Peyer's patch (tissue), 4 donors: ENCODE results near the gene SPATA4. TPM values are rescaled to one million over a fixed set of nuclear protein-coding genes. Genes with fewer than 3 reads are reported as not detected.

Experiments
- DNase-seq, 3 donors: peaks; one replicate each; pipeline ENCODE4 v3.0.0-alpha.2; 2017 to 2019
- H3K27ac ChIP-seq, 4 donors: fragments of 200-600 bp; sonication (generic); one replicate each; pipeline ENCODE4 v1.5.1; 2016 to 2019
- H3K27me3 ChIP-seq, 2 donors: fragments of 200-600 bp; sonication (generic); one replicate each; pipeline ENCODE4 v1.5.1; 2019
- H3K36me3 ChIP-seq, 3 donors: fragments of 200-600 bp; sonication (generic); one replicate each; pipeline ENCODE4 v1.5.1; 2016 to 2019
- H3K4me1 ChIP-seq, 4 donors: fragments of 200-600 bp; sonication (generic); one replicate each; pipeline ENCODE4 v1.5.1; 2016 to 2019
- H3K4me3 ChIP-seq, 4 donors: fragments of 200-600 bp; sonication (generic); 1 replicate in 3 of 4; 2 replicates in 1 of 4; pipeline ENCODE4 v1.5.1; 2016 to 2019; ENCODE audit warnings: mild to moderate bottlenecking in 1 of 4
- H3K9me3 ChIP-seq, 4 donors: fragments of 200-600 bp; sonication (generic); one replicate each; pipeline ENCODE4 v1.5.1; 2016 to 2019; ENCODE audit warnings: mild to moderate bottlenecking in 1 of 4
- CTCF ChIP-seq, 6 experiments: fragments of 450-650 bp in 4 of 6; fragments of 200-600 bp in 2 of 6; sonication (generic) in 1 of 6; IDR thresholded peaks; one replicate each; pipeline ENCODE4 v1.5.1; 2017 to 2019; ENCODE audit warnings: antibody characterized with exemption in 6 of 6, mild to moderate bottlenecking in 3 of 6, moderate library complexity in 1 of 6
- POLR2A ChIP-seq, 2 donors: fragments of 450-650 bp; IDR thresholded peaks; one replicate each; pipeline ENCODE4 v1.5.1; 2017; ENCODE audit warnings: antibody characterized with exemption in 2 of 2, mild to moderate bottlenecking in 2 of 2, moderate library complexity in 2 of 2
- total RNA-seq, 4 donors: library from RNA; depleted of rRNA; stranded (reverse); fragments of >200 nt; gene quantifications; one replicate each; pipeline ENCODE4 v1.1.0, GENCODE V29; 2016

Gene SPATA4
- total RNA-seq, 4 donors from 2014 or later = not detected

GRCh38 chr4:176236946-176237345 is 41.6 kb upstream of the SPATA4 start:
- H3K4me3 ChIP-seq = no peak overlapping the region
- H3K9me3 ChIP-seq = no peaks in the 10 kb centered on the region
- H3K36me3 ChIP-seq = no peaks in the 10 kb centered on the region
- H3K4me1 ChIP-seq = no peaks in the 10 kb centered on the region
- no peak for DNase-seq
- H3K27ac ChIP-seq = peak overlapping the region in 1 of 4 donors; percentile 68
- no peaks in the 10 kb centered on the region for H3K27me3 ChIP-seq
- TF ChIP-seq CTCF (IDR thresholded peaks at IDR 0.05) (no peak), POLR2A (IDR thresholded peaks at IDR 0.05) (no peak)

- no peak overlapping the region for H3K4me3 ChIP-seq
- H3K27ac ChIP-seq = peak overlapping the region in 1 of 4 donors; percentile 22
These were observed 35.5 kb upstream of the SPATA4 start for GRCh38 chr4:176230836-176231235.

GRCh38 chr4:176229645-176230044 is 34.3 kb upstream of the SPATA4 start:
- Histone ChIP-seq H3K9me3 (no peaks in the 10 kb centered on the region), H3K4me3 (no peak overlapping the region), H3K36me3 (no peaks in the 10 kb centered on the region), H3K27ac (peak overlapping the region in 1 of 4 donors; percentile 22), H3K27me3 (no peaks in the 10 kb centered on the region), H3K4me1 (no peaks in the 10 kb centered on the region)
- no peak for DNase-seq
- TF ChIP-seq POLR2A (IDR thresholded peaks at IDR 0.05) (no peak), CTCF (IDR thresholded peaks at IDR 0.05) (no peak)

More at GRCh38 chr4:176230836-176231235, 35.5 kb upstream of the SPATA4 start:
- Histone ChIP-seq H3K9me3 (no peaks in the 10 kb centered on the region), H3K4me1 (no peaks in the 10 kb centered on the region), H3K36me3 (no peaks in the 10 kb centered on the region), H3K27me3 (no peaks in the 10 kb centered on the region)
- no peak for DNase-seq
- TF ChIP-seq POLR2A (IDR thresholded peaks at IDR 0.05) = no peak
- TF ChIP-seq CTCF (IDR thresholded peaks at IDR 0.05) = no peak

GRCh38 chr4:176226736-176227135 is 31.4 kb upstream of the SPATA4 start:
- Histone ChIP-seq H3K4me3 (no peak overlapping the region), H3K27ac (no peak overlapping the region), H3K4me1 (no peaks in the 10 kb centered on the region), H3K36me3 (no peaks in the 10 kb centered on the region), H3K27me3 (no peaks in the 10 kb centered on the region), H3K9me3 (no peaks in the 10 kb centered on the region)
- TF ChIP-seq CTCF (IDR thresholded peaks at IDR 0.05) (no peak), POLR2A (IDR thresholded peaks at IDR 0.05) (no peak)
- no peak for DNase-seq

GRCh38 chr4:176223561-176223960 is 28.2 kb upstream of the SPATA4 start:
- no peak for TF ChIP-seq CTCF (IDR thresholded peaks at IDR 0.05)
- no peak for TF ChIP-seq POLR2A (IDR thresholded peaks at IDR 0.05)
- Histone ChIP-seq H3K27ac (no peak overlapping the region), H3K36me3 (no peaks in the 10 kb centered on the region), H3K27me3 (no peaks in the 10 kb centered on the region), H3K4me1 (no peaks in the 10 kb centered on the region), H3K9me3 (no peaks in the 10 kb centered on the region), H3K4me3 (no peak overlapping the region)
- no peak for DNase-seq

GRCh38 chr4:176222149-176222548 is 26.8 kb upstream of the SPATA4 start:
- TF ChIP-seq CTCF (IDR thresholded peaks at IDR 0.05) (no peak), POLR2A (IDR thresholded peaks at IDR 0.05) (no peak)

More at GRCh38 chr4:176222149-176222548, 26.8 kb upstream of the SPATA4 start:
- Histone ChIP-seq H3K36me3 (no peaks in the 10 kb centered on the region), H3K27me3 (no peaks in the 10 kb centered on the region), H3K4me1 (no peaks in the 10 kb centered on the region), H3K9me3 (no peaks in the 10 kb centered on the region), H3K4me3 (no peak overlapping the region), H3K27ac (no peak overlapping the region)
- DNase-seq = no peak
